Neural cell (in vitro differentiated cells): ENCODE data around the gene CROCC.

Source experiments
- EP300 ChIP-seq: fragments of 450-650 bp; conservative IDR thresholded peaks from 2 replicates; pipeline ENCODE4 v1.6.1; 2014; ENCODE audit warnings: antibody characterized with exemption, mild to moderate bottlenecking, moderate library complexity; ENCODE audit not compliant: poor library complexity, severe bottlenecking
- EZH2 ChIP-seq: fragments of 200-600, 300-800 bp; shearing (Covaris generic), sonication (generic); IDR thresholded peaks from 2 replicates; pipeline ENCODE4 v1.6.1; 2014; ENCODE audit warnings: antibody characterized with exemption, low read length, borderline replicate concordance, mild to moderate bottlenecking; ENCODE audit not compliant: insufficient read depth, poor library complexity, severe bottlenecking
- MXI1 ChIP-seq: fragments of 450-650 bp; conservative IDR thresholded peaks from 2 replicates; pipeline ENCODE4 v1.6.1; 2014; ENCODE audit warnings: antibody characterized with exemption, mild to moderate bottlenecking; ENCODE audit not compliant: poor library complexity, severe bottlenecking
- POLR2AphosphoS5 ChIP-seq: IDR thresholded peaks from 2 replicates; pipeline ENCODE4 v1.6.1; 2012
- RAD21 ChIP-seq: fragments of 450-650 bp; conservative IDR thresholded peaks from 2 replicates; pipeline ENCODE4 v1.6.1; 2014; ENCODE audit warnings: antibody characterized with exemption, mild to moderate bottlenecking, moderate library complexity
- REST ChIP-seq: IDR thresholded peaks from 2 replicates; pipeline ENCODE4 v1.6.1; 2012; ENCODE audit warnings: borderline replicate concordance
- TAF1 ChIP-seq: IDR thresholded peaks from 2 replicates; pipeline ENCODE4 v1.6.1; 2012; ENCODE audit warnings: low read depth
- TF ChIP-seq, protein P1 (sequence below): fragments of 450-650 bp; IDR thresholded peaks from 2 replicates; pipeline ENCODE4 v1.5.1; 2014; ENCODE audit warnings: antibody characterized with exemption, mild to moderate bottlenecking, moderate library complexity; ENCODE audit not compliant: poor library complexity, severe bottlenecking

GRCh38 chr1:17016317-17016661 is 94.6 kb downstream of the CROCC start:
- TF ChIP-seq, protein P1, sequence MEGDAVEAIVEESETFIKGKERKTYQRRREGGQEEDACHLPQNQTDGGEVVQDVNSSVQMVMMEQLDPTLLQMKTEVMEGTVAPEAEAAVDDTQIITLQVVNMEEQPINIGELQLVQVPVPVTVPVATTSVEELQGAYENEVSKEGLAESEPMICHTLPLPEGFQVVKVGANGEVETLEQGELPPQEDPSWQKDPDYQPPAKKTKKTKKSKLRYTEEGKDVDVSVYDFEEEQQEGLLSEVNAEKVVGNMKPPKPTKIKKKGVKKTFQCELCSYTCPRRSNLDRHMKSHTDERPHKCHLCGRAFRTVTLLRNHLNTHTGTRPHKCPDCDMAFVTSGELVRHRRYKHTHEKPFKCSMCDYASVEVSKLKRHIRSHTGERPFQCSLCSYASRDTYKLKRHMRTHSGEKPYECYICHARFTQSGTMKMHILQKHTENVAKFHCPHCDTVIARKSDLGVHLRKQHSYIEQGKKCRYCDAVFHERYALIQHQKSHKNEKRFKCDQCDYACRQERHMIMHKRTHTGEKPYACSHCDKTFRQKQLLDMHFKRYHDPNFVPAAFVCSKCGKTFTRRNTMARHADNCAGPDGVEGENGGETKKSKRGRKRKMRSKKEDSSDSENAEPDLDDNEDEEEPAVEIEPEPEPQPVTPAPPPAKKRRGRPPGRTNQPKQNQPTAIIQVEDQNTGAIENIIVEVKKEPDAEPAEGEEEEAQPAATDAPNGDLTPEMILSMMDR, result no peak
- TF ChIP-seq RAD21 (no peak), POLR2AphosphoS5 (no peak), EZH2 (no peak), EP300 (no peak), REST (no peak), TAF1 (no peak), MXI1 (no peak)
